Osteoblast (primary cell): ENCODE results near the gene RAB11A. TPM values are rescaled to one million over a fixed set of nuclear protein-coding genes. Genes with fewer than 3 reads are reported as not detected.

Experiments
- DNase-seq: peaks from one replicate; pipeline ENCODE4 v3.0.0; 2011; ENCODE audit warnings: low spot score, mixed read lengths; ENCODE audit not compliant: insufficient read length; ENCODE audit errors: missing footprints
- H2AFZ ChIP-seq: 2 replicates; pipeline ENCODE4 v1.6.0; 2011; ENCODE audit warnings: mild to moderate bottlenecking, low read length
- H3K27ac ChIP-seq: 2 replicates; pipeline ENCODE4 v1.5.1; 2011; ENCODE audit warnings: mild to moderate bottlenecking, low read depth, low read length, moderate library complexity
- H3K27me3 ChIP-seq: 2 replicates; pipeline ENCODE4 v1.6.0; 2012; ENCODE audit warnings: mild to moderate bottlenecking, control low read depth, inconsistent platforms, low read length, moderate library complexity; ENCODE audit not compliant: insufficient read depth
- H3K36me3 ChIP-seq: 2 replicates; pipeline ENCODE4 v1.5.1; 2011; ENCODE audit warnings: mild to moderate bottlenecking, low read length, control low read depth, moderate library complexity; ENCODE audit not compliant: insufficient read depth
- H3K4me1 ChIP-seq: 2 replicates; pipeline ENCODE4 v1.5.1; 2011; ENCODE audit warnings: mild to moderate bottlenecking, low read length, control low read depth, moderate library complexity; ENCODE audit not compliant: insufficient read depth
- H3K4me2 ChIP-seq: 2 replicates; pipeline ENCODE4 v1.6.0; 2011; ENCODE audit warnings: mild to moderate bottlenecking, low read length; ENCODE audit not compliant: insufficient read depth
- H3K4me3 ChIP-seq: fragments of 200-600 bp; sonication (generic); 3 replicates; pipeline ENCODE4 v1.5.1; 2012; ENCODE audit warnings: mild to moderate bottlenecking, low read length, inconsistent platforms; ENCODE audit not compliant: insufficient read depth
- H3K79me2 ChIP-seq: 2 replicates; pipeline ENCODE4 v1.6.0; 2012; ENCODE audit warnings: mild to moderate bottlenecking, low read length, control low read depth, inconsistent platforms; ENCODE audit not compliant: insufficient read depth
- H3K9me3 ChIP-seq: 2 replicates; pipeline ENCODE4 v1.5.1; 2011; ENCODE audit warnings: low read depth, low read length, control low read depth
- H4K20me1 ChIP-seq: 2 replicates; pipeline ENCODE4 v1.6.0; 2012; ENCODE audit warnings: mild to moderate bottlenecking, low read length, control low read depth; ENCODE audit not compliant: insufficient read depth
- CTCF ChIP-seq: IDR thresholded peaks from 2 replicates; pipeline ENCODE4 v1.5.1; 2011; ENCODE audit warnings: mild to moderate bottlenecking, low read depth, low read length, moderate library complexity; ENCODE audit errors: extremely low read depth
- total RNA-seq: library from RNA; depleted of rRNA; stranded (reverse); fragments of >200 nt; gene quantifications from 2 replicates; pipeline ENCODE4 v1.2.3, GENCODE V29; 2012

RAB11A gene
- total RNA-seq, 1 donor, result 68.0 TPM

- Histone ChIP-seq H3K79me2 (peaks cover 90% of the 10 kb centered on the region), H3K36me3 (peaks cover 26% of the 10 kb centered on the region), H3K4me3 (no peak overlapping the region), H3K4me2 (no peak overlapping the region), H3K27ac (peak overlapping the region; percentile 46), H3K9me3 (no peaks in the 10 kb centered on the region), H3K4me1 (peaks cover 13% of the 10 kb centered on the region), H2AFZ (no peak overlapping the region), H4K20me1 (peaks cover 53% of the 10 kb centered on the region), H3K27me3 (no peaks in the 10 kb centered on the region)
- no peak for DNase-seq
- TF ChIP-seq CTCF, result no peak
These were observed 4.0 kb downstream of the RAB11A start for GRCh38 chr15:65873256-65873655.

- TF ChIP-seq CTCF, result no peak
- Histone ChIP-seq H3K27me3 (no peaks in the 10 kb centered on the region), H3K79me2 (peaks cover 91% of the 10 kb centered on the region), H3K4me3 (no peak overlapping the region), H4K20me1 (peaks cover 50% of the 10 kb centered on the region), H3K9me3 (no peaks in the 10 kb centered on the region), H3K36me3 (peaks cover 48% of the 10 kb centered on the region), H3K27ac (no peak overlapping the region), H3K4me1 (peaks cover 13% of the 10 kb centered on the region), H2AFZ (no peak overlapping the region), H3K4me2 (no peak overlapping the region)
- DNase-seq, result peak; percentile 4
These were observed 6.2 kb downstream of the RAB11A start for GRCh38 chr15:65875458-65875857.

GRCh38 chr15:65877749-65878148 is 8.5 kb downstream of the RAB11A start:
- no peak for DNase-seq
- TF ChIP-seq CTCF, result no peak
- H3K79me2 ChIP-seq, result peaks cover 85% of the 10 kb centered on the region
- H3K9me3 ChIP-seq, result no peaks in the 10 kb centered on the region
- H3K4me1 ChIP-seq, result peaks cover 5% of the 10 kb centered on the region
- peaks cover 33% of the 10 kb centered on the region for H4K20me1 ChIP-seq
- H3K27ac ChIP-seq, result no peak overlapping the region
- no peak overlapping the region for H3K4me2 ChIP-seq
- H3K4me3 ChIP-seq, result no peak overlapping the region
- peaks cover 56% of the 10 kb centered on the region for H3K36me3 ChIP-seq
- H3K27me3 ChIP-seq, result no peaks in the 10 kb centered on the region
- H2AFZ ChIP-seq, result no peak overlapping the region

GRCh38 chr15:65881766-65882434 is 12.6 kb downstream of the RAB11A start:
- Histone ChIP-seq H2AFZ (no peak overlapping the region), H3K27me3 (no peaks in the 10 kb centered on the region), H4K20me1 (peaks cover 18% of the 10 kb centered on the region), H3K36me3 (peaks cover 68% of the 10 kb centered on the region), H3K9me3 (no peaks in the 10 kb centered on the region), H3K27ac (peak overlapping the region; percentile 6), H3K4me3 (no peak overlapping the region), H3K79me2 (peaks cover 72% of the 10 kb centered on the region), H3K4me1 (no peaks in the 10 kb centered on the region), H3K4me2 (no peak overlapping the region)
- TF ChIP-seq CTCF, result no peak
- no peak for DNase-seq
